Trophoblast cell (in vitro differentiated cells and primary cell): ENCODE results near the gene RDH13.

Source experiments
- DNase-seq, 2 donors: peaks; one replicate each; pipeline ENCODE4 v3.0.0-alpha.2; 2016
- H2AFZ ChIP-seq: 2 replicates; pipeline ENCODE4 v1.6.1; 2013; ENCODE audit warnings: low read length, moderate library complexity, mild to moderate bottlenecking; ENCODE audit not compliant: insufficient read depth, poor library complexity
- H2AK5ac ChIP-seq: 2 replicates; pipeline ENCODE4 v1.6.1; 2013; ENCODE audit warnings: mild to moderate bottlenecking, low read length
- H2BK120ac ChIP-seq: 2 replicates; pipeline ENCODE4 v1.6.1; 2013; ENCODE audit warnings: low read length, mild to moderate bottlenecking, moderate library complexity; ENCODE audit not compliant: insufficient read depth, poor library complexity
- H2BK12ac ChIP-seq: 2 replicates; pipeline ENCODE4 v1.6.1; 2013; ENCODE audit warnings: mild to moderate bottlenecking, low read length, moderate library complexity
- H2BK5ac ChIP-seq: 2 replicates; pipeline ENCODE4 v1.6.1; 2013; ENCODE audit warnings: low read length, low read depth, moderate library complexity, mild to moderate bottlenecking; ENCODE audit not compliant: poor library complexity
- H3K14ac ChIP-seq: 2 replicates; pipeline ENCODE4 v1.6.1; 2013; ENCODE audit warnings: mild to moderate bottlenecking, low read length
- H3K18ac ChIP-seq: 2 replicates; pipeline ENCODE4 v1.6.1; 2013; ENCODE audit warnings: mild to moderate bottlenecking, low read length
- H3K23ac ChIP-seq: 2 replicates; pipeline ENCODE4 v1.6.1; 2013; ENCODE audit warnings: low read length
- H3K27ac ChIP-seq: 2 replicates; pipeline ENCODE4 v1.5.1; 2013; ENCODE audit warnings: low read depth, mild to moderate bottlenecking, inconsistent platforms, low read length, moderate library complexity
- H3K27me3 ChIP-seq: 2 replicates; pipeline ENCODE4 v1.6.1; 2013; ENCODE audit warnings: inconsistent platforms, mild to moderate bottlenecking, low read length, moderate library complexity; ENCODE audit not compliant: insufficient read depth
- H3K36me3 ChIP-seq, 2 experiments: 1 replicate in 1 of 2; 2 replicates in 1 of 2; pipeline ENCODE4 v1.6.1; 2013; ENCODE audit warnings: low read length in 2 of 2, mild to moderate bottlenecking in 2 of 2, moderate library complexity in 1 of 2; ENCODE audit not compliant: insufficient read depth in 2 of 2, control insufficient read depth in 1 of 2
- H3K4ac ChIP-seq: 2 replicates; pipeline ENCODE4 v1.6.1; 2013; ENCODE audit warnings: low read depth, mild to moderate bottlenecking, low read length, moderate library complexity
- H3K4me1 ChIP-seq, 2 experiments: 1 replicate in 1 of 2; 2 replicates in 1 of 2; pipeline ENCODE4 v1.6.1; 2013; ENCODE audit warnings: low read length in 2 of 2, mild to moderate bottlenecking in 2 of 2, moderate library complexity in 1 of 2; ENCODE audit not compliant: insufficient read depth in 2 of 2, control insufficient read depth in 1 of 2
- H3K4me2 ChIP-seq: 2 replicates; pipeline ENCODE4 v1.6.1; 2013; ENCODE audit warnings: inconsistent platforms, mild to moderate bottlenecking, low read length, moderate library complexity
- H3K4me3 ChIP-seq: 2 replicates; pipeline ENCODE4 v1.5.1; 2013; ENCODE audit warnings: mild to moderate bottlenecking, low read depth, low read length, inconsistent platforms
- H3K79me1 ChIP-seq: one replicate; pipeline ENCODE4 v1.6.1; 2013; ENCODE audit warnings: low read length
- H3K79me2 ChIP-seq: 2 replicates; pipeline ENCODE4 v1.6.1; 2013; ENCODE audit warnings: low read length, mild to moderate bottlenecking; ENCODE audit not compliant: control insufficient read depth, insufficient read depth, poor library complexity
- H3K9ac ChIP-seq: 2 replicates; pipeline ENCODE4 v1.6.1; 2013; ENCODE audit warnings: mild to moderate bottlenecking, low read length
- H3K9me3 ChIP-seq: 2 replicates; pipeline ENCODE4 v1.6.1; 2013; ENCODE audit warnings: low read depth, mild to moderate bottlenecking, control low read depth, inconsistent platforms, low read length; ENCODE audit not compliant: insufficient read depth
- H4K12ac ChIP-seq: 2 replicates; pipeline ENCODE4 v1.6.1; 2013; ENCODE audit warnings: low read depth, mild to moderate bottlenecking, low read length, moderate library complexity
- H4K8ac ChIP-seq: 2 replicates; pipeline ENCODE4 v1.6.1; 2013; ENCODE audit warnings: low read depth, mild to moderate bottlenecking, low read length, moderate library complexity
- H4K91ac ChIP-seq: one replicate; pipeline ENCODE4 v1.6.1; 2013; ENCODE audit warnings: low read depth, mild to moderate bottlenecking, low read length, moderate library complexity
- WGBS: extraction: QIAGEN DNeasy Blood & Tissue Kit; methylation state at CpG from one replicate; pipeline ENCODE4 v1.1.7; 2013; ENCODE audit warnings: missing lambda C conversion rate; ENCODE audit not compliant: insufficient read length, insufficient coverage; ENCODE audit errors: extremely low coverage; 5-methylcytosine and 5-hydroxymethylcytosine counted together

Gene RDH13

DNA sequence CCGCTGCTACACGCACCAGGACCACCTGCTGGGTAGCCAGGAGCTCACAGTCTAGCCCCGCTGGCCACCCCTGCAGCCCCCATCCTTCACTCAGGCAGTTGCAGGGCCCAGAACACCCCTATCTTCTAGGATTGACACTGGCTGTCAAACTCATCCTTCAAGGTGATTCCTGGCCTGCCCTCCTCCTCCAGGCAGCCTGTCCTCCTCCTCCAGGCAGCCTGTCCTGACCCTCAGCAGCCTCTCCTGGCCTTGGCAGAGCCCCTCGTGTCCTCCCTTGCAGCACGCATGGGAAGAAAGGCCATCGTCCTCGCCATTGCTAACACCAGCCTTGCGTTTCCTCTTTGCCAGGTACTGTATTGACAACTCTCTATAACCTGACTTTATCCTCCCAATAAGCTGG, 9.0 kb upstream of the RDH13 start:
- Histone ChIP-seq H2AFZ (no peak overlapping the region), H3K14ac (no peak overlapping the region), H3K9ac (no peak overlapping the region), H3K4me3 (no peak overlapping the region), H4K12ac (no peak overlapping the region), H3K79me2 (peaks cover 9% of the 10 kb centered on the region), H2AK5ac (no peak overlapping the region), H3K4me2 (no peak overlapping the region), H3K9me3 (no peaks in the 10 kb centered on the region), H3K18ac (no peak overlapping the region), H4K91ac (peak overlapping the region; percentile 8), H3K4me1 (peaks cover 8 to 20% of the 10 kb centered on the region in 2 experiments), H3K23ac (no peak overlapping the region), H4K8ac (no peak overlapping the region), H3K27me3 (peaks cover 2% of the 10 kb centered on the region), H3K4ac (no peak overlapping the region), H3K27ac (no peak overlapping the region), H2BK12ac (no peak overlapping the region), H2BK5ac (no peak overlapping the region), H3K79me1 (peaks cover 16% of the 10 kb centered on the region), H2BK120ac (no peak overlapping the region), H3K36me3 (no peaks in the 10 kb centered on the region)
- WGBS: no CpG with 5 or more reads among the region's 8 CpGs
- DNase-seq: no peak

DNA sequence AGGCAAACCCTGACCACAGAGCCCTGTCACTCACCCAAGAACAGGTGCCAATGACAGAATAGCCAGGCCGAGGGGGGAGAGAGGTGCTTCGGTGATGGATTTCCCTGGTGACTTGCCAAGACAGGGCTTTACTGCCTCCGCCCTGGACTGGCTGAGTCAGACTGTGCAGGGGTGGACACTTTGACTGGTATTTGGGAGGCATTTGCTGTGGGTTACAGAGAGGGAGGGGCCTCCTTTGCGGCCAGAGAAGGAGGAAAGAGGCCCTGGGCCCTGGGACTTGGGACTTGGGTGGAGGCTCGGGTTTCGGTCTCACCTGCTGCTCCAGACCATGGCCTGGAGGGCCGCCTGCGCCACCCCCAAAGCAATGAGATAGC, 8.2 kb upstream of the RDH13 start:
- no peak overlapping the region for H3K9ac ChIP-seq
- H3K14ac ChIP-seq: no peak overlapping the region

DNA sequence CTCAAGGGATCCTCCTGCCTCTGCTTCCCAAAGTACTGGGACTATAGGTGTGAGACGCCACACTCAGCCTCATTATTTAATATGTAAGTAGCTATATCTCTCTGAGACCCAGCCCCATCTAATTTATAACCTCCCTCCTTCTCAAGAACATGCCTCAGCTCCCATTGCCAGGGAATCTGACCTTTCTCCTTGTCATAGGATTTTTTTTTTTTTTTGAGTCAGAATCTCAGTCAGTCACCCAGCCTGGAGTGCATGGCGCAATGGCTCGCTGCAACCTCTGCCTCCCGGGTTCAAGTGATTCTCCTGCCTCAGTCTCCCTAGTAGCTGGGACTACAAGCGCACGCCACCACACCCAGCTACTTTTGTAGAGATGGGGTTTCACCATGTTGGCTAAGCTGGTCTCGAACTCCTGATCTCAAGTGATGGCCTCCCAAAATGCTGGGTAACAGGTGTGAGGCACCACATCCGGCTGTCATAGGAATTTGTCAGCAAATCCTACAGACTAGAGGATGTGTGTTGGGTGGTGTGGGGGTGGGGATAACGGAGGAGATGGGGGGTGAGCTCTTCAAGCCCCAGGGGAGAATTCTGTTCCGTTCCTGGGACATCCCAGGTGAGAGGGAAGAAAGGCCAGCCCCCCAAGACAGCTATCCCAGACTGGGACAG, 7.6 kb upstream of the RDH13 start:
- H3K4me2 ChIP-seq: no peak overlapping the region
- H3K27me3 ChIP-seq: peaks cover 2% of the 10 kb centered on the region
- no peak overlapping the region for H4K8ac ChIP-seq
- no peak overlapping the region for H3K27ac ChIP-seq
- WGBS: no CpG with 5 or more reads among the region's 10 CpGs
- H4K12ac ChIP-seq: no peak overlapping the region
- no peak overlapping the region for H3K14ac ChIP-seq
- peak overlapping the region; percentile 46 for H2BK12ac ChIP-seq
- H3K9ac ChIP-seq: no peak overlapping the region
- no peak overlapping the region for H2AK5ac ChIP-seq
- H2BK120ac ChIP-seq: no peak overlapping the region
- no peak overlapping the region for H2BK5ac ChIP-seq
- peaks cover 8% of the 10 kb centered on the region for H3K79me1 ChIP-seq
- peak overlapping the region; percentile 4 for H3K4ac ChIP-seq
- H3K23ac ChIP-seq: no peak overlapping the region
- no peak overlapping the region for H3K4me3 ChIP-seq
- peaks cover 0 to 15% of the 10 kb centered on the region in 2 experiments for H3K4me1 ChIP-seq
- H2AFZ ChIP-seq: no peak overlapping the region
- H4K91ac ChIP-seq: peak overlapping the region; percentile 6
- DNase-seq: no peak
- peaks cover 2% of the 10 kb centered on the region for H3K79me2 ChIP-seq
- H3K9me3 ChIP-seq: no peaks in the 10 kb centered on the region
- no peak overlapping the region for H3K18ac ChIP-seq
- no peaks in the 10 kb centered on the region for H3K36me3 ChIP-seq

More for the DNA sequence above, 8.2 kb upstream of the RDH13 start:
- peaks cover 2% of the 10 kb centered on the region for H3K27me3 ChIP-seq
- peaks cover 4 to 15% of the 10 kb centered on the region in 2 experiments for H3K4me1 ChIP-seq
- H3K79me2 ChIP-seq: peaks cover 4% of the 10 kb centered on the region
- no peak overlapping the region for H3K4me2 ChIP-seq
- no peak overlapping the region for H3K4ac ChIP-seq
- H3K36me3 ChIP-seq: no peaks in the 10 kb centered on the region
- no peaks in the 10 kb centered on the region for H3K9me3 ChIP-seq
- DNase-seq: peak; percentile 80 to 87
- H3K79me1 ChIP-seq: peaks cover 12% of the 10 kb centered on the region
- H3K27ac ChIP-seq: no peak overlapping the region
- H4K91ac ChIP-seq: no peak overlapping the region
- no peak overlapping the region for H3K23ac ChIP-seq
- no peak overlapping the region for H3K18ac ChIP-seq
- no peak overlapping the region for H2AK5ac ChIP-seq
- no peak overlapping the region for H4K8ac ChIP-seq
- no peak overlapping the region for H2AFZ ChIP-seq
- WGBS: no CpG with 5 or more reads among the region's 8 CpGs
- no peak overlapping the region for H2BK120ac ChIP-seq
- no peak overlapping the region for H4K12ac ChIP-seq
- H2BK12ac ChIP-seq: peak overlapping the region; percentile 46
- H3K4me3 ChIP-seq: no peak overlapping the region
- H2BK5ac ChIP-seq: no peak overlapping the region

GRCh38 chr19:55069865-55070197, 6.9 kb upstream of the RDH13 start:
- H3K9me3 ChIP-seq: no peaks in the 10 kb centered on the region
- no peak overlapping the region for H2BK12ac ChIP-seq
- H3K18ac ChIP-seq: no peak overlapping the region
- H3K4me1 ChIP-seq: peaks cover 0 to 10% of the 10 kb centered on the region in 2 experiments
- no peak overlapping the region for H4K12ac ChIP-seq
- no peak overlapping the region for H3K4ac ChIP-seq
- no peaks in the 10 kb centered on the region for H3K79me2 ChIP-seq
- H3K4me2 ChIP-seq: peak overlapping the region; percentile 53
- no peak overlapping the region for H3K27ac ChIP-seq
- no peak overlapping the region for H3K9ac ChIP-seq
- DNase-seq: no peak
- peaks cover 2% of the 10 kb centered on the region for H3K27me3 ChIP-seq
- no peak overlapping the region for H4K91ac ChIP-seq
- H2BK120ac ChIP-seq: no peak overlapping the region
- no peak overlapping the region for H4K8ac ChIP-seq
- H2AFZ ChIP-seq: no peak overlapping the region
- H3K23ac ChIP-seq: no peak overlapping the region
- H3K79me1 ChIP-seq: peaks cover 4% of the 10 kb centered on the region
- H2BK5ac ChIP-seq: no peak overlapping the region
- H3K14ac ChIP-seq: no peak overlapping the region
- WGBS: no CpG with 5 or more reads among the region's 2 CpGs
- H3K36me3 ChIP-seq: no peaks in the 10 kb centered on the region
- H3K4me3 ChIP-seq: no peak overlapping the region
- no peak overlapping the region for H2AK5ac ChIP-seq
